ENCODE results near the gene RIMS1. TPM values are rescaled to one million over a fixed set of nuclear protein-coding genes. Genes with fewer than 3 reads are reported as not detected.

Gene RIMS1
- total RNA-seq, 1 donor from 2014 or later = 24.7 TPM

- H3K27me3 Mint-ChIP-seq (ENCODE audit: unreplicated experiment) = no peaks in the 10 kb centered on the region
- peaks cover under 1% of the 10 kb centered on the region for H3K36me3 Mint-ChIP-seq (ENCODE audit: unreplicated experiment)
- peak overlapping the region; percentile 93 for H3K27ac Mint-ChIP-seq (ENCODE audit: unreplicated experiment)
- peaks cover 37% of the 10 kb centered on the region for H3K4me1 Mint-ChIP-seq (ENCODE audit: unreplicated experiment)
- H3K9me3 Mint-ChIP-seq (ENCODE audit: unreplicated experiment) = no peaks in the 10 kb centered on the region
- DNase-seq (ENCODE audit: extremely low spot score, unreplicated experiment) = no peak
- TF ChIP-seq, protein P1, sequence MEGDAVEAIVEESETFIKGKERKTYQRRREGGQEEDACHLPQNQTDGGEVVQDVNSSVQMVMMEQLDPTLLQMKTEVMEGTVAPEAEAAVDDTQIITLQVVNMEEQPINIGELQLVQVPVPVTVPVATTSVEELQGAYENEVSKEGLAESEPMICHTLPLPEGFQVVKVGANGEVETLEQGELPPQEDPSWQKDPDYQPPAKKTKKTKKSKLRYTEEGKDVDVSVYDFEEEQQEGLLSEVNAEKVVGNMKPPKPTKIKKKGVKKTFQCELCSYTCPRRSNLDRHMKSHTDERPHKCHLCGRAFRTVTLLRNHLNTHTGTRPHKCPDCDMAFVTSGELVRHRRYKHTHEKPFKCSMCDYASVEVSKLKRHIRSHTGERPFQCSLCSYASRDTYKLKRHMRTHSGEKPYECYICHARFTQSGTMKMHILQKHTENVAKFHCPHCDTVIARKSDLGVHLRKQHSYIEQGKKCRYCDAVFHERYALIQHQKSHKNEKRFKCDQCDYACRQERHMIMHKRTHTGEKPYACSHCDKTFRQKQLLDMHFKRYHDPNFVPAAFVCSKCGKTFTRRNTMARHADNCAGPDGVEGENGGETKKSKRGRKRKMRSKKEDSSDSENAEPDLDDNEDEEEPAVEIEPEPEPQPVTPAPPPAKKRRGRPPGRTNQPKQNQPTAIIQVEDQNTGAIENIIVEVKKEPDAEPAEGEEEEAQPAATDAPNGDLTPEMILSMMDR (IDR thresholded peaks at IDR 0.05) = no peak
- H3K4me3 Mint-ChIP-seq (ENCODE audit: unreplicated experiment) = peak overlapping the region; percentile 78
Measured at GRCh38 chr6:72260489-72260888, 374.1 kb downstream of the RIMS1 start.

DNA sequence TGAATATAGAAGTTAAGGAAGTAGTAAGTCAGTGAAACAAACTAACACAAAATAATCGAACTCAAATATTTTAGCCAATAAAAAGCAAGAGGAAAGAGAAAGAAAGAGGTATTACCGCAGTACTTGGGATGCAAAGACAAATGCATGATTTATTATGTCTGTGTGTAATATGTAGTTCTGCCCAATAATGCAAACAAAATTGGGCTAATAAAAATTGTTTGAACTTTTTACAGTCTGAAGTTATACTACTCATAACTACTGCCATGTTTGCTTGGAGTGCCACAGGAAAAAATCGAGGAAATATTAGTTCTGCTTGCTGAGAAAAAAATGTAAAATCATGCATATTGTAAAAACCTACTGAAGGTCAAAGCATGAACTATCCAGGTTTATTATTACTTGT is 375.2 kb downstream of the RIMS1 start:
- peaks cover 6% of the 10 kb centered on the region for H3K36me3 Mint-ChIP-seq (ENCODE audit: unreplicated experiment)
- TF ChIP-seq, protein P1 (IDR thresholded peaks at IDR 0.05) = no peak
- no peak for DNase-seq (ENCODE audit: extremely low spot score, unreplicated experiment)
- peak overlapping the region; percentile 93 for H3K27ac Mint-ChIP-seq (ENCODE audit: unreplicated experiment)
- H3K9me3 Mint-ChIP-seq (ENCODE audit: unreplicated experiment) = no peaks in the 10 kb centered on the region
- H3K4me1 Mint-ChIP-seq (ENCODE audit: unreplicated experiment) = peaks cover 45% of the 10 kb centered on the region
- no peaks in the 10 kb centered on the region for H3K27me3 Mint-ChIP-seq (ENCODE audit: unreplicated experiment)
- peak overlapping the region; percentile 78 for H3K4me3 Mint-ChIP-seq (ENCODE audit: unreplicated experiment)

DNA sequence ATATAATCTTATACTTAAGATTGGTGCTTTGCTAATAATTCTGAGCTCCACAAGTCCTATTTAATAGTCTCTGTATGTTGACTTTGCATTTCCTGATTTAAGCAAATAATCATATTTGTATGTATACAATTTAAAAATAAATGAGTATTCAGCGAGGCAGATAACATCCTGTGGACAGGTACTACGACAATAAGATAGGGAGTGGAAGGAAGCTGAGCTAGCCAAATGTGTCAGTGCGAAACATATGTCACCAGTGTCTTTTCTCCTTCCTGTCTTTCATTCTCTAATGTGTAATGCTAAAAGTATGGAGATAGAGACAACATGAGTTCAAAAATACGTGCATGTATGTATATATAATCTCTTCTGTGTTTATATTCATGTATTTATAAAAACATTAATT is 375.9 kb downstream of the RIMS1 start:
- H3K27me3 Mint-ChIP-seq (ENCODE audit: unreplicated experiment) = no peaks in the 10 kb centered on the region
- no peaks in the 10 kb centered on the region for H3K9me3 Mint-ChIP-seq (ENCODE audit: unreplicated experiment)
- TF ChIP-seq, protein P1 (IDR thresholded peaks at IDR 0.05) = no peak
- H3K36me3 Mint-ChIP-seq (ENCODE audit: unreplicated experiment) = peaks cover 6% of the 10 kb centered on the region
- H3K4me1 Mint-ChIP-seq (ENCODE audit: unreplicated experiment) = peaks cover 45% of the 10 kb centered on the region
- peak overlapping the region; percentile 45 for H3K4me3 Mint-ChIP-seq (ENCODE audit: unreplicated experiment)
- H3K27ac Mint-ChIP-seq (ENCODE audit: unreplicated experiment) = peak overlapping the region; percentile 78
- DNase-seq (ENCODE audit: extremely low spot score, unreplicated experiment) = no peak

DNA sequence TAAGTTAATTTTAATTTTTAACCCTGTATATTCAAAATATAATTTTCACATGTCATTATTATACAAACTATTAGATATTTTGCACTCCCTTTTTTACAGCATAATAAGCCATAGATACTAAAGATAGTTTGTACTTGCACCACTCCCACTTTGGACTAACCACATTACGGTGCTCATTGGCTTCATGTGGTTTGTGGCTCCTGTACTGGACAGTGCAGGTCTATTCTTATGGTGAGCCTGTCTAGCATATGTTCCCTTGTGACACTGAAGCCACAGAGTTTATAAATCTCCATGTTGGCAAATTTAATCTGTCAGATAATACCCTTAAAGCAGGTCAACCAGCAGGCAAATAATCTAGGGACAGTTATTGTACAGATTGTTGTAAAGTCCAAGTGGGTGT is 381.1 kb downstream of the RIMS1 start:
- Mint-ChIP-seq H3K27ac (ENCODE audit: unreplicated experiment) (no peak overlapping the region), H3K36me3 (ENCODE audit: unreplicated experiment) (peaks cover 14% of the 10 kb centered on the region), H3K9me3 (ENCODE audit: unreplicated experiment) (no peaks in the 10 kb centered on the region), H3K4me3 (ENCODE audit: unreplicated experiment) (no peak overlapping the region), H3K27me3 (ENCODE audit: unreplicated experiment) (no peaks in the 10 kb centered on the region), H3K4me1 (ENCODE audit: unreplicated experiment) (peaks cover 42% of the 10 kb centered on the region)
- TF ChIP-seq, protein P1 (IDR thresholded peaks at IDR 0.05) = no peak
- no peak for DNase-seq (ENCODE audit: extremely low spot score, unreplicated experiment)

- peak overlapping the region; percentile 34 for H3K27ac Mint-ChIP-seq (ENCODE audit: unreplicated experiment)
- H3K9me3 Mint-ChIP-seq (ENCODE audit: unreplicated experiment) = no peaks in the 10 kb centered on the region
- peaks cover 8% of the 10 kb centered on the region for H3K36me3 Mint-ChIP-seq (ENCODE audit: unreplicated experiment)
- H3K27me3 Mint-ChIP-seq (ENCODE audit: unreplicated experiment) = no peaks in the 10 kb centered on the region
- TF ChIP-seq, protein P1 (IDR thresholded peaks at IDR 0.05) = no peak
- H3K4me1 Mint-ChIP-seq (ENCODE audit: unreplicated experiment) = peaks cover 49% of the 10 kb centered on the region
- no peak for DNase-seq (ENCODE audit: extremely low spot score, unreplicated experiment)
- H3K4me3 Mint-ChIP-seq (ENCODE audit: unreplicated experiment) = no peak overlapping the region
Measured at GRCh38 chr6:72271531-72271930, 385.2 kb downstream of the RIMS1 start.

All from osteocyte (in vitro differentiated cells).